GM19351 (cell line): ENCODE measurements around the gene DHRS1.
"Not testable (repeated sequence)": the region's sequence is repeated elsewhere in the genome, so short reads cannot be mapped to it uniquely, and the experiment has no call there.

Experiments used
- ATAC-seq: cut with Tn5 transposase; IDR thresholded peaks from one replicate; pipeline ENCODE4 v1.9.1; 2021; ENCODE audit warnings: mild to moderate bottlenecking, moderate library complexity; ENCODE audit not compliant: unreplicated experiment

Gene DHRS1

GRCh38 chr14:24329073-24329663 is 29.6 kb upstream of the DHRS1 start:
- ATAC-seq = no peak

GRCh38 chr14:24327914-24328313 is 28.3 kb upstream of the DHRS1 start:
- not testable (repeated sequence) for ATAC-seq

- no peak for ATAC-seq
Measured at GRCh38 chr14:24327303-24327702, 27.7 kb upstream of the DHRS1 start.

GRCh38 chr14:24325963-24326362 is 26.4 kb upstream of the DHRS1 start:
- no peak for ATAC-seq

GRCh38 chr14:24325041-24325530 is 25.5 kb upstream of the DHRS1 start:
- ATAC-seq = no peak

GRCh38 chr14:24324024-24324423 is 24.4 kb upstream of the DHRS1 start:
- no peak for ATAC-seq

- no peak for ATAC-seq
Measured at GRCh38 chr14:24323341-24323740, 23.8 kb upstream of the DHRS1 start.

- no peak for ATAC-seq
Measured at GRCh38 chr14:24322672-24323071, 23.1 kb upstream of the DHRS1 start.

- ATAC-seq = no peak
Measured at GRCh38 chr14:24321212-24321975, 21.8 kb upstream of the DHRS1 start.

GRCh38 chr14:24317141-24317928 is 17.8 kb upstream of the DHRS1 start:
- no peak for ATAC-seq

- ATAC-seq = no peak
Measured at GRCh38 chr14:24316597-24316950, 17.0 kb upstream of the DHRS1 start.

- ATAC-seq = no peak
Measured at GRCh38 chr14:24315807-24316596, 16.4 kb upstream of the DHRS1 start.

- no peak for ATAC-seq
Measured at GRCh38 chr14:24315243-24315806, 15.7 kb upstream of the DHRS1 start.

GRCh38 chr14:24314377-24315193 is 15.0 kb upstream of the DHRS1 start:
- no peak for ATAC-seq

- no peak for ATAC-seq
Measured at GRCh38 chr14:24313913-24314312, 14.3 kb upstream of the DHRS1 start.

GRCh38 chr14:24312736-24313507 is 13.3 kb upstream of the DHRS1 start:
- no peak for ATAC-seq

GRCh38 chr14:24311837-24312615 is 12.4 kb upstream of the DHRS1 start:
- ATAC-seq = no peak
